ENCODE data around the gene SLC6A6.
A peak's percentile ranks its signal among the peaks of the same experiment; 100 is the strongest.
"Not testable (repeated sequence)": the region's sequence is repeated elsewhere in the genome, so short reads cannot be mapped to it uniquely, and the experiment has no call there.

The SLC6A6 gene

GRCh38 chr3:14406336-14406735 lies 3.9 kb downstream of the SLC6A6 start:
- peaks cover 0 to 37% (median 29%) of the 10 kb centered on the region in 11 experiments; a peak in 18 of 22 replicates for H3K36me3 ChIP-seq
- H4K20me1 ChIP-seq = peaks cover 0 to 80% (median 56%) of the 10 kb centered on the region in 11 experiments; a peak in 20 of 22 replicates
- no peaks in the 10 kb centered on the region for H3K9me3 ChIP-seq (replicated peaks in 1 of 11)
- peak overlapping the region; percentile 92 to 100 (median 97); a peak in 17 of 22 replicates for H3K4me2 ChIP-seq
- H3K4me1 ChIP-seq = peaks cover 65 to 81% (median 77%) of the 10 kb centered on the region in 10 experiments
- TF ChIP-seq Cebpa-rat (IDR thresholded peaks at IDR 0.05) = no peak
- H3K9ac ChIP-seq = peak overlapping the region in 5 of 11 experiments; percentile 11 to 91 (median 39); a peak in 6 of 22 replicates
- H3K27me3 ChIP-seq = no peaks in the 10 kb centered on the region
- peak overlapping the region in 3 of 10 experiments; percentile 84 to 95 (median 95); a peak in 2 of 20 replicates for H3K4me3 ChIP-seq
- peak overlapping the region in 6 of 11 experiments; percentile 4 to 97 (median 17); a peak in 8 of 22 replicates for H3K27ac ChIP-seq

- H3K4me3 ChIP-seq = no peak overlapping the region
- peak overlapping the region in 2 of 11 experiments; percentile 7 to 91; a peak in 1 of 22 replicates for H3K9ac ChIP-seq
- peaks cover 0 to 41% (median 33%) of the 10 kb centered on the region in 11 experiments; a peak in 19 of 22 replicates for H3K36me3 ChIP-seq
- no peaks in the 10 kb centered on the region for H3K27me3 ChIP-seq
- peak overlapping the region in 3 of 11 experiments; percentile 4 to 97 (median 4); a peak in 4 of 22 replicates for H3K27ac ChIP-seq
- H4K20me1 ChIP-seq = peaks cover 0 to 85% (median 56%) of the 10 kb centered on the region in 11 experiments; a peak in 20 of 22 replicates
- peak overlapping the region in 8 of 11 experiments; percentile 92 to 99 (median 98); a peak in 11 of 22 replicates for H3K4me2 ChIP-seq
- H3K9me3 ChIP-seq (replicated peaks in 1 of 11) = no peaks in the 10 kb centered on the region
- H3K4me1 ChIP-seq = peaks cover 60 to 81% (median 77%) of the 10 kb centered on the region in 10 experiments
- TF ChIP-seq Cebpa-rat (IDR thresholded peaks at IDR 0.05) = no peak
These were observed 4.4 kb downstream of the SLC6A6 start for GRCh38 chr3:14406766-14407165.

GRCh38 chr3:14407203-14407602 lies 4.8 kb downstream of the SLC6A6 start:
- peak overlapping the region in 5 of 11 experiments; percentile 92 to 98 (median 97); a peak in 6 of 22 replicates for H3K4me2 ChIP-seq
- no peak overlapping the region for H3K4me3 ChIP-seq
- no peaks in the 10 kb centered on the region for H3K9me3 ChIP-seq (replicated peaks in 1 of 11)
- peaks cover 0 to 88% (median 56%) of the 10 kb centered on the region in 11 experiments; a peak in 20 of 22 replicates for H4K20me1 ChIP-seq
- H3K9ac ChIP-seq = peak overlapping the region in 2 of 11 experiments; percentile 7 to 15; a peak in 1 of 22 replicates
- no peak for TF ChIP-seq Cebpa-rat (IDR thresholded peaks at IDR 0.05)
- no peaks in the 10 kb centered on the region for H3K27me3 ChIP-seq
- peaks cover 0 to 44% (median 38%) of the 10 kb centered on the region in 11 experiments; a peak in 19 of 22 replicates for H3K36me3 ChIP-seq
- H3K27ac ChIP-seq = no peak overlapping the region; a peak in 1 of 22 replicates
- peaks cover 57 to 81% (median 76%) of the 10 kb centered on the region in 10 experiments for H3K4me1 ChIP-seq

GRCh38 chr3:14409779-14410063 lies 7.3 kb downstream of the SLC6A6 start:
- Histone ChIP-seq H4K20me1 (peaks cover 0 to 95% (median 50%) of the 10 kb centered on the region in 11 experiments; a peak in 20 of 22 replicates), H3K4me1 (peaks cover 54 to 100% (median 92%) of the 10 kb centered on the region in 10 experiments), H3K4me3 (peak overlapping the region in 3 of 10 experiments; percentile 33 to 53 (median 40); a peak in 2 of 20 replicates), H3K9ac (peak overlapping the region in 10 of 11 experiments; percentile 13 to 77 (median 70); a peak in 15 of 22 replicates), H3K4me2 (peak overlapping the region; percentile 55 to 96 (median 84)), H3K27ac (peak overlapping the region; percentile 61 to 91 (median 87); a peak in 20 of 22 replicates), H3K36me3 (peaks cover 0 to 60% (median 47%) of the 10 kb centered on the region in 11 experiments; a peak in 20 of 22 replicates)
- H3K9me3 ChIP-seq (replicated peaks in 1 of 11); H3K27me3 ChIP-seq: not testable (repeated sequence)

- peak overlapping the region; percentile 55 to 96 (median 84) for H3K4me2 ChIP-seq
- peaks cover 0 to 95% (median 50%) of the 10 kb centered on the region in 11 experiments; a peak in 19 of 22 replicates for H4K20me1 ChIP-seq
- H3K9me3 ChIP-seq (replicated peaks in 1 of 11) = no peaks in the 10 kb centered on the region
- H3K4me1 ChIP-seq = peaks cover 54 to 100% (median 92%) of the 10 kb centered on the region in 10 experiments
- no peaks in the 10 kb centered on the region for H3K27me3 ChIP-seq
- peak overlapping the region; percentile 51 to 77 (median 74); a peak in 20 of 22 replicates for H3K9ac ChIP-seq
- TF ChIP-seq Cebpa-rat (IDR thresholded peaks at IDR 0.05) = no peak
- peaks cover 0 to 64% (median 48%) of the 10 kb centered on the region in 11 experiments; a peak in 20 of 22 replicates for H3K36me3 ChIP-seq
- peak overlapping the region in 4 of 10 experiments; percentile 25 to 53 (median 36); a peak in 7 of 20 replicates for H3K4me3 ChIP-seq
- peak overlapping the region; percentile 61 to 91 (median 87) for H3K27ac ChIP-seq
These were observed 7.7 kb downstream of the SLC6A6 start for GRCh38 chr3:14410106-14410502.

GRCh38 chr3:14410503-14411165 lies 8.2 kb downstream of the SLC6A6 start:
- Histone ChIP-seq H3K4me2 (peak overlapping the region; percentile 55 to 96 (median 84)), H3K36me3 (peaks cover 0 to 66% (median 49%) of the 10 kb centered on the region in 11 experiments; a peak in 20 of 22 replicates), H3K9ac (peak overlapping the region; percentile 51 to 77 (median 74); a peak in 20 of 22 replicates), H3K4me3 (peak overlapping the region in 4 of 10 experiments; percentile 25 to 53 (median 36); a peak in 7 of 20 replicates), H4K20me1 (peaks cover 0 to 95% (median 50%) of the 10 kb centered on the region in 11 experiments; a peak in 18 of 22 replicates), H3K4me1 (peaks cover 54 to 100% (median 92%) of the 10 kb centered on the region in 10 experiments), H3K27me3 (no peaks in the 10 kb centered on the region), H3K9me3 (replicated peaks in 1 of 11) (no peaks in the 10 kb centered on the region), H3K27ac (peak overlapping the region; percentile 61 to 91 (median 87))
- TF ChIP-seq Cebpa-rat (IDR thresholded peaks at IDR 0.05) = no peak

- Histone ChIP-seq H3K9me3 (replicated peaks in 1 of 11) (no peaks in the 10 kb centered on the region), H3K4me3 (peak overlapping the region in 1 of 10 experiments; percentile 10; a peak in 2 of 20 replicates), H4K20me1 (peaks cover 0 to 95% (median 50%) of the 10 kb centered on the region in 11 experiments; a peak in 19 of 22 replicates), H3K36me3 (peaks cover under 1 to 70% (median 48%) of the 10 kb centered on the region in 11 experiments; a peak in 21 of 22 replicates), H3K27me3 (no peaks in the 10 kb centered on the region), H3K4me1 (peaks cover 53 to 100% (median 92%) of the 10 kb centered on the region in 10 experiments), H3K4me2 (peak overlapping the region; percentile 55 to 96 (median 84); a peak in 19 of 22 replicates), H3K9ac (peak overlapping the region in 9 of 11 experiments; percentile 5 to 77 (median 75); a peak in 18 of 22 replicates), H3K27ac (peak overlapping the region; percentile 58 to 91 (median 87); a peak in 21 of 22 replicates)
- no peak for TF ChIP-seq Cebpa-rat (IDR thresholded peaks at IDR 0.05)
These were observed 8.7 kb downstream of the SLC6A6 start for GRCh38 chr3:14411166-14411526.

GRCh38 chr3:14411988-14412387 lies 9.6 kb downstream of the SLC6A6 start:
- Histone ChIP-seq H3K9ac (peak overlapping the region in 5 of 11 experiments; percentile 5 to 77 (median 76); a peak in 4 of 22 replicates), H3K27me3 (no peaks in the 10 kb centered on the region), H3K36me3 (peaks cover 8 to 70% (median 47%) of the 10 kb centered on the region in 11 experiments), H3K9me3 (replicated peaks in 1 of 11) (no peaks in the 10 kb centered on the region), H4K20me1 (peaks cover 0 to 95% (median 49%) of the 10 kb centered on the region in 11 experiments; a peak in 17 of 22 replicates), H3K4me3 (no peak overlapping the region), H3K4me1 (peaks cover 45 to 100% (median 91%) of the 10 kb centered on the region in 10 experiments), H3K27ac (peak overlapping the region; percentile 58 to 91 (median 87); a peak in 19 of 22 replicates), H3K4me2 (peak overlapping the region in 7 of 11 experiments; percentile 80 to 96 (median 89); a peak in 11 of 22 replicates)
- no peak for TF ChIP-seq Cebpa-rat (IDR thresholded peaks at IDR 0.05)

Data from BLaER1 treated with 17β-estradiol and CSF1 and Interleukin-3, amounts not matched to agents 10 nM and 100 nM (cell line).